ENCODE results near the gene METTL6.
"Not testable (repeated sequence)": the region's sequence is repeated elsewhere in the genome, so short reads cannot be mapped to it uniquely, and the experiment has no call there.

The METTL6 gene

DNA sequence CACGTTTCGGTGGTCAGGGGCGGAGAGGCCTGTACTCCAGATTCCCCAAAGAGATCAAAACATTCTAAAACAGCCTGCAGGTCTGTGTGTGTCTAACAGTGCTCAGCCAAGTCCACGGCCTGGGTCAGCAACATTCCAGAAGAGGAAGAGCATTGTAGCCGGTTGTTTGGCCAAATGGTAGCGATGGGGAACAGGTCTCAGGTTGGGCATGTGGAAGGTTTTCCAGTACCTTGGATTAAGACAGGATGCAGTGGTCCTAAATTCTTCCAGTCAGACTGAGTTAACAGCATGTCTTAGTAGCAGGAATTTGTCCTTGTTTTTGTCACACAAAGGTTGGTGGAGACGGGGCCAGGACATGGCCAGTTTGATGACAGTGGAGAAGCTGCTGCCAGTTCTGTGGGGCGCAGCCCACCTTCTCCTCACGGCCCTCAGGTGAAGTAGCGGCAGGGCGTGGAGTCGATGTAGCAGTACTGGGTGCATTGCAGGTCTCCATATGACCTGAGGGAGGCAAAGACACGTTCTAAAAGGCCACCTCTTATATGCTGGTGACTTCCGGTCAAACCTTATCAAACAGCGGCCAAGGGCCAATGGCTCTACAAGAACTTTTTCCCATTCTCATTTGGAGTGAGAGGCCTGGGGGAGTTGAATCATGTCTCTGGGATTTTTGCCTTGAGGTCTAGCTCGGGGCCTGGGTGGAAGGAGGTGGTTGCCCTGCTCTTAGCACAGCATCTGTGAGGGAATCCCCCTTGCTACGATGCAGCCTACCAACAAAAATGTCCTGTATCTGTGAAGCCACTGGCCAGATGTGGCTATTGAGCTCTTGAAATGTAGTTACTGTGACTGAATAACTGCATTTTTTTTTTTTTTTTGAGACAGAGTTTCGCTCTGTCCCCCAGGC, 24.1 kb upstream of the METTL6 start:
- DNase-seq (ENCODE audit: low spot score) = no peak

DNA sequence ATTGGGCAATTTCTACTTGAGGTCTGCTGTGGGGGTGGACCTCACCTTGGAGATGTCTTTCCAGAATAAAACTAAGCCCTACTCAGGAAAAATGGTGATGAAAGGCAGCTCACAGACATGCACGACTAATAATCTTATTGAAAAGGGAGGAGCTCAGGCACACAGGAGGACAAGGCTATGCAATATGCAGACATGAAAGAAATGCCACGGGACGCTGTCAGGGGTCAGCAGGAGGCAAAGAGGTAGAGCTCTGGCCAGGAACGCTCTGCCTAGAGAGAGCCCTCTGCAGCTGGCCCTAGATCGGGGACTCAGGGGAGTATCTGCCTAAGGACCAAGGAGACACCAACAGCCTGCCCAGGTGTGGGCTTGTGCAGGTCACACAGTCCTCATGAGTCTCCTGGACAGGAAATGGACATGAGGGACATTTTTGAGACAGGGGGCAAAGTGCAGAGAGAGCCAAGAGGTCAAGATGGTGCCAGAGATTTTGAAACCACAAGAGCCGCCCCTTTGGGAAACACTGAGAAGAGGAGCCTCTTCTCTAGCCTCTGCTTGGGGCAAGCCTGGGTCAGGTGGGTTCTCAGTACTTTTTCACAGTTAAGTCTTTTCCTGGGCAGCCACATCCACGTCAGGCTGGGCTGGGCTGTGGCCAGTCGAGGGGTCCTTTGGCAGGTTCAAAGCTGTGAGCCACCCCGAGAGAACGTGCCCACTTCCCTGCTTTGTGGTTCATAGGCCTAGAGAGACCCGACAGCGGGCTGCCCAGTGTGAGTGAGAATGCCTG, 23.3 kb upstream of the METTL6 start:
- DNase-seq (ENCODE audit: low spot score) = no peak

DNA sequence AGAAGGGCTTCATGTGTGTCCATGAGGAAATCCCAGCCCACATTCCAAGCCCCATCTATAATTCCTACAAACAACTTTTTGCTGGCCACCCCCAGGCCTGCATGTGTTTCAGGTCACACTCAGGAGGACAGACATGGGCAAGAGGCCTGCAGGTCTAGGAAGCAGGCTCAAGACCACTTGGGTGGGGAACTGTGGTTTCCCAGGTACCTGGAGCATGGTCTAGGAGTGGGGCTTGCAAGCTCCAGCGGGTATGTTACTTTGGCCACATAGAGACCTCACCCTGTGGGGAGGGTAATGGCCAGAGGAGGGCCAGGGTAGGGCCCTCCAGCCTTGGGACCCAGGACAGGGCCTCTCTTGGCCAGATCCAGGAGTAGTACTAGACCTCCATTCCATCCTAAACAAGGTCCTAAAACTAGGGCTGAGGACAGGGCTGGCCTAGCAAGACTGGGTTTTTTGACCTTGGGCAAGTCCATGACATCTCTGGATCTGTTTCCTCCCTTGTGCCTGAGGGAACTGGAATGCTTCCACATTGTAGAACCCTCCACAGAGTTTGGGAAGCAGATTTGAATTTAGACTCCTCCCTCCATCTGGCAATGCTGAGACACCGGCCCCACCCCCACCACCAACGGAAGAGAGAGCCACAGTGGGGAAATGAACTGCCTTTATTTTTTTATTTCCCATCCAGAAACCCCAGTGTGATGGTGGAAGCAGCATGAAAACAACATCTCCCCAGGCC, 22.3 kb upstream of the METTL6 start:
- DNase-seq (ENCODE audit: low spot score) = no peak

DNA sequence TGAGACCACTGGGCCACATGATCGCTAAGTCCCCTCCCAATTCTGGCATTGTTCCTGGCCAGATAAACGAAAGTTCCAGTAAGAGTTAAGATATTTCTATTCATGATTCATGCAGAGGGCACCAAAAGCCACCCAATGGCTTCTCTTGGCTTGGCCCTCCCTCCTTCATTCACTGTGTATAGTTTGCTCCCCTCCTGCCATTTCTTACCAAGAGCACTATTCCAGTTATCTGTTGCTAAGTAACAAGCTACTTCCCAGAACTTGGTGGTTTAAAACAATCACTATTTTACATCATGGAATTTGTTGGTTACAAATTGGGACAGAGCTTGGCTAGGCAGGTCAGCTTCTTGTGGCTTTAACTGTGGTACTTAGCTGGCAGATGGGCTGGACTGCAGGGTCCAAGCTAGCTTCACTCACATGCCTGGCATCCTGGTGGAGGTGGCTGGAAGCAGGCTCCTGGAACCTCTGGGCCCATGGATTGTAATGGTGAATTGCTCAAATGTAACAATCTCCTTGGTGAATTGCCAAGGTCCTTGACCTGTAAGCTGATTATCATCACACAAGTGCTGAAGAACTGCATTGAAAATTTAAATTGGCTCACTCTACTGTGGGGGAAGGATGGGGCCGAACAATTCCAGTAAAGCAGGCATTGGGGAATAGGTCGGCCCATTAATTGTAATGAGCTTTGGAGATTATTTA, 16.6 kb upstream of the METTL6 start:
- no peak for DNase-seq (ENCODE audit: low spot score)

DNA sequence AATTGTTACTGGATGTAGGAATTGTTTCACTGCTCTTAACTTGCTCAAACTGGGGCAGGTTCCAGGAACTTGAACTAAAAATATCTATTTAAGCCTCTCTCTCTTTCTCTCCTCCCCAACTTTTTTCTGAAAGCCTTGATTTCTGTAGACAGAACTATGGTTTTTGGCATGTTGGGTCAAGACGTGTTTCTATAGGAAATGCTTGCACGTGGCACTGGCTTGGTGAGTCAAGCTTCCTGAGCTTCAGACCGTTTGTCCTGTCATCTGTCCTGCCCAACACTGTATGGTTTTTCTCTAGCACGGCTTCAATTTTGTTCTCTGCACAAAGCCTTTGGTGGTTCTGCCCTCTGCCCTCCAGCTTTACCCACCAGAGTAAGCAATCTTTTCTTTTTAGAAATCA, 13.5 kb upstream of the METTL6 start:
- DNase-seq (ENCODE audit: low spot score) = no peak

DNA sequence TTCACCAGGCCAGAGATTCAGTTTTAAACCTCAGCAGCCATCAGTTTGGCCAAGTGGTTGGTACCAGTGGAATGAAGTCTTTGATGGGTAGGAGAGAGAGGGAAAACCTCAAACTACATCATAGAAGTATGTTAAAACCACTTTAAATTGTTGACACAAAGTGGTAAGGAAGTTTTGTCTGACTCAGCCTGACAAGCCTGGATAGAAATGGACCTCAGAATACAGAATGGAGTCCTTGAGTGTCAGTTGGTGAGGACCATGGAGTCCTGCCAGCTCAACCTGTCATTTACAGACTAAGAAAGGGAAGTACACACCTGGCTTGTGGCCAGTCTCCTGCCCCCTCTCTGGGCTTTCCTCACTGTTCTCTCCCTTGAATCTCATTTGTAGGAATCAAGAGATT, 12.1 kb upstream of the METTL6 start:
- no peak for DNase-seq (ENCODE audit: low spot score)

DNA sequence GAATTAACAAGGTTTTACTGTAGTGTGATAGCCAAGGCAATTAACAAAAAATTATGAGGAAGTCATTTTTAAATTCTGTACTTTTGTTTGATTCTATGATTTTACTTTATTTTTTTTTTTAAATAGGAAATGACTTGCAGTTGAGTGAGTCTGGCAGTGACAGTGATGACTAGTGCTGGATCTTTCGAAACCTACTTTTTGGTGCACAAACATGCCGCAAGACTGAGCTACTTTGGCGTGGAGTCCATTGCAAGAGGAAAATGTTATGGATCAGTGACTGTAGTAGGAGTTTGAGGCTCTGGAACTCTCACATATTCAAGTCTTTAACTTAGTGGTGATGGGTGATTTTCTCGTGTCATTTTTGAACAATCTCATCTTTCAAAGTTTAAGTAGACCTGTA, 11.6 kb upstream of the METTL6 start:
- DNase-seq (ENCODE audit: low spot score) = no peak

DNA sequence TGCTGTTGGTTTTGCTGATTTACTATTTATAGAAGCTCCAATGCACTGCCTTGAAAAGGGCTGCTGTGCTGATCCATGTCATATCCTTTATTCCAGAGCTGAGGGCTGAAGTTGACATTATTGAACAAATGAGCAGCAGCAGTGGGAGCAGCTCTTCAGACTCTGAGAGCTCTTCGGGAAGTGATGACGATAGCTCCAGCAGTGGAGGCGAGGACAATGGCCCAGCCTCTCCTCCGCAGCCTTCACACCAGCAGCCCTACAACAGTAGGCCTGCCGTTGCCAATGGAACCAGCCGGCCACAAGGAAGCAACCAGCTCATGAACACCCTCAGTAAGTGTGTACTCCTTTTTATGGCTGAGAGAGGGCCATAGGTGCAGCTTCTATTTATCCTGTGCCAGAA, 8.9 kb upstream of the METTL6 start:
- DNase-seq (ENCODE audit: low spot score) = no peak

DNA sequence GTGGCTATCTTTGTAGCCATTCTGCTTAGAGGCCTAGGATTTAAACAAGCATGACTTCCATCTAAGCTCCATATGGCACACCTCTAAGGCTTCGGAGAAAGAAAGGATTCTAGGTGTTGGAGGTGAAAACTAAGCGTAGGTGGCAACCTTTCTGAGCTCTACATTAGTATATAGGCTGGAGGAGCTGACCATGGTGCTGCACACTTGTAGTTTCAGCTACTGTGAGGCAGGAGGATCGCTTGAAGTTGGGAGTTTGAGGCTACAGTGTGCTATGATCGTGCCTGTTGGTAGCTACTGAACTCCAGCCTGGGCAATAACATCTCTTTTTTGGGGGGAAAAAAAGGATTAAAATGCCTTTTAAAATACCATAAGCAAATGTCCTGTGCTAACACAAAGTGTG, 7.4 kb upstream of the METTL6 start:
- DNase-seq (ENCODE audit: low spot score) = no peak

DNA sequence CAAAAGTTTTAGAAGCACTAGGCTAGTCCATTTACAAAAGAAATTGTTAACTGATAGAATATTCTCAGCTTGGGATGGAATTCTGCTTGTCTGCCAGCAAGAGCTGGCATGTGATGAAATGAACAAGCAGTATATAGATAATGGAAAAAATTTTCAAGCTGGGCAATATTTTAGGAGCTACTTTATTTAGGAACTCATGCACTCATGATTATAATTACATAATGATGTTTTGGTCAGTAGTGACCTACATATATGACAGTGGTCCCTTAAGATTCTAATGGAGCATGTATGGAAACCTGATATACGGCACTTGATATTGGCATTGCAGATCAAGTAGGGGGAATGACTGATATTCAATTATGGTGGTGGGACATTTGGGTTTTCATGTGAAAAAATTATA, 6.2 kb upstream of the METTL6 start:
- no peak for DNase-seq (ENCODE audit: low spot score)

DNA sequence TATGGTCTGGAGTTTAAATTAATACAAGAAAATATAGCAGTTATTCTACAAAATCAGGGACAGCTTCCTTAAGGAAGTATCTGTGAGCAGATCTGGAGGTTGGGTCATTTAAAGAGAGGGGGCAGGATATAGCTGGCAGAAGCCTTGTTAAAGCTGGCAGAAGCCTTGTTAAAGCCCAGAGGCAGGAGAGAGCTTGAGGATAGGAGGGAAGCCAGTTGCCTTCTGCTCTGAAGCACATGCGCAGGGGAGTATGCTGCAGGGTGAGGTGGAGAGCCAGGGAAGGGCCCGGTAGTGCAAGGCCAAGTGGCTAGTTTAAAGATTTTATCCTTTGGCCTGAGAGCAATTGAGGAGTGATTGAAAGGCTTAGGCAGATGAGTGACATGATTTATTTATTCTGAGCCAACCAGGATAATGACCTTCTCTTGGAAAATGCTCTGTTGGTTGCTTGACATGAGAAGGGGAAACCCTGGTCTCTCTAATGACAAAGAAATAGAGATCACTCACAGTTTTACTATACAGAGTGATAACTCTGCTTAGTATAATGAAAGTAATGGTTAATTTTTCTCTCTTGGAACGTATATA, 4.0 kb upstream of the METTL6 start:
- DNase-seq (ENCODE audit: low spot score) = no peak

DNA sequence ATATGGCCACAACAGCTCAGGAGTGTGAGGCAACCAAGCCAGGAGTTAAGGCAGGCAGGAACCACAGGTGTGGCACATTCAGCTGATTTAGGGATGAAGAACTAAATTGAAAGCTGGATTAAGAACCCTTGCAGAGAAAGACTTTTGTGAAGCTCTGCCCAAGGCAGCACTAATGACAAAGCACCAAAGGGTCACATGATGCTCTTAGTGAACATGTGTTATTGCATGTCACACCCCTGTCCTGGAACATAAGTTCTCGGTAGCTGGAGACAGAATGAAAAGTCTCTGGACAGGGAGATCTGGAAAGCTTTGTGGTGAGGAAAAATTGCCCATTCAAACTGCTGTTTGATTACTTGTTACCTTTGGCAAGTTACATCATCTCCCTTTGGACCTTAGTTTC, 3.3 kb upstream of the METTL6 start:
- no peak for DNase-seq (ENCODE audit: low spot score)

DNA sequence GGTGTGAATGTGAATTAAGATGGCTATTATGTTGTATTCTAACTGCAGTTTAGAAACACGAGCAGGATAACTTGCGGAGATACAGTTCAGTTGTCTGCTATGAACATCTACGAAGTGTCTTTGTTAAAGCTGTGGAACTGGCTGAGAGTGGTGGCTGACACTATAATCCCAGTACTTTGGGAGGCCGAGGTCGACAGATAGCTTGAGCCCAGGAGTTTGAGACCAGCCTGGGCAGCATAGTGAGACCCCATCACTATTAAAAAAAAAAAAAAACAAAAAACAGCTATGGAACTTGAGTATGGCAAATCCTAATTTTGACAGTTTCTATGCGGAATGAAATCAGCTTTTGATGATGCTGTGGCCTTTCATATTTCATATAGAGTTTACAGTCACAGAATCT, 1.7 kb upstream of the METTL6 start:
- no peak for DNase-seq (ENCODE audit: low spot score)

DNA sequence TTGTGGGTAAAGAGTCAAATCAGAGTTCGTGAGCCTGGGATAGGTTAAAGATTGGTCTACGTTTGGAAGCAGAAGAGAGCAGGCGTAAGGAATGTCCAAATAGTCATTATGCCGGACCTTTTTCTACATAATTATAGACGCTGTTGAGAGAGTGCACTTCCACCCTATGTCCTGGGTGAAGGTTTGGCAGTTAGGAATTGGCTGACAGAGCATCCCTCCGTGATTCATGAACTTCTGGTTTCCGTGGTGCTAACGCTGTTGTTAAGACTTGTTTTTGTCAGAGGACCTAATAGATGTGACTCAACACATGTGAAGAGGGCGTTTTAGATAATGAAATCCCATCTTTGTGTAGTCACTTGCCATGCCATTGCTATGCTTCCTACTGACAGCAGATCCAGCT, 1.2 kb upstream of the METTL6 start:
- peak; percentile 16 for DNase-seq (ENCODE audit: low spot score)

DNA sequence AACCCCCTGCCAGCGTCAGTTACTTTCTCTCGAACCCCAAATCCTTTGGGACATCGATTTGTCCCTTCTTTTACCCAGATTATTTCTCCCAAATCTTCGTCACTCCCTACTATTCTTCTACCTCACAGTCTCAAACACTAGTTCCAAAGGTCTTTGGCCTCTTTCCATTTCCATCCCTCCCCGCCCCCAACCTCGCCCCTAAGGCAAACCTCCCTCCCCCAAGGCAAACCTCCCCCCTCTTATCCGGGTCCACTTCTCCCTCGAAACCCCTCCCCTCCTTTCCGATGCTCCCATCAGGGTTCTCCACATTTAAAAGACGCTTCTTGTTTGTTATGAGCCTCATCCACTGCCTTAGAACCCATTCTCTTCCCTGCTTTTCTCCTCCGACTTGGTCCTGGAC, 637 bp upstream of the METTL6 start:
- DNase-seq (ENCODE audit: low spot score) = no peak

DNA sequence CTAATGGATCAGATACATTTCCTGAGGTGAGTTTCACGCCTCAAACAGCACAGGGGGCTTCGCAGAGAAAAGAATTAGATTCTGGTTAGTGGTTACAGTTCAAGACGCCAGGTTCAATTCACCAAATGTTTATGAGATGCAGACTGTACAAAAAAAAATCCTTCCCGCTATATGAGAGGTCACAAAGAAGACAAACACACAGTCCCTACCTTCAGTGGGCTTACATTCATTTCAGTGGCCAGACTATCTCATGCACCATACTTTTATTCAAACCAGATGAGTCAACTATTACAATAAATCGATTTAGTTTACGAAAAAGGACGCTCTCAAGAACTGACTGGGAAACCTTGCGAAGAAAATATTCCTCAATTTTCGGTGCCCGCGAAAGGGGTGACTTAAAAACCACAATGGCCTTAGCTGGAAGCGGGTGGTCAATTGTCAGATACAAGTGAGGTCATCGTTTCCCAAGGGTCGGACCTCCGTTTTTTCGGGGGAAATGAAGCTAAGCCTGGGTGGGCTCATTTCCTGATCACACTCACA, 695 bp downstream of the METTL6 start:
- no peak for DNase-seq (ENCODE audit: low spot score)

DNA sequence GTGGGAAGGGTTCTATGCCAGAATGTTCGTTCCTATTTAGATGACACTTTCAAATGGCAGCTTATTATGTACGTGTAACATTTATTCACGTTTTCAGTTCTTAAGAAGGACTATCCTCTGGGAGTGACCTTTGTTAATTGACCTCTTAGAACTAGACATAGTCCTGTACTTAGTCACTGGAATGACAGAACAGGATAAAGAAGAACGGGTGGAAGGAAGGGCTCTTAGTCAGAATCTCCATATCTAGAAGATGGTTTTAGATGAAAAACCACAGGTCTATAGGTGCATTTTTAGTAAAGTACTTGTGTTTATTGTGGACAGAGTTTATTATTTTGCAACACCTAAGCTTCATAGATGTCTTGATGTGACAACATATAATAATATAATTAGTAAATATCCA, 6.5 kb downstream of the METTL6 start:
- DNase-seq (ENCODE audit: low spot score) = no peak

DNA sequence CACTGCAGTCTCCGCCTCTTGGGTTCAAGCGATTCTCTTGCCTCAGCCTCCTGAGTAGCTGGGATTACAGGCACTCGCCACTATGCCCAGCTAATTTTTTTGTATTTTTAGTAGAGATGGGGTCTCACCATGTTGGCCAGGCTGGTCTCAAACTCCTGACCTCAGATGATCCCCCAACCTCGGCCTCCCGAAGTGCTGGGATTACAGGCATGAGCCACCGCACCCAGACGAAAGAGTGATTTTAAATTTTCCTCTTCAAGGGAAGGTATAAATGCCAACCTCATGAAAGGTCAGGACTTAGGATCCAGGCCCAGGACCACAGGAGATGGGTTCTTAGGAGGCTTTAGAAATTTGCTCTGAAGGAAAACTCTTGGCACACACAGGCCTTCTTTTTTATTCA, 16.4 kb downstream of the METTL6 start:
- DNase-seq (ENCODE audit: low spot score) = not testable (repeated sequence)

DNA sequence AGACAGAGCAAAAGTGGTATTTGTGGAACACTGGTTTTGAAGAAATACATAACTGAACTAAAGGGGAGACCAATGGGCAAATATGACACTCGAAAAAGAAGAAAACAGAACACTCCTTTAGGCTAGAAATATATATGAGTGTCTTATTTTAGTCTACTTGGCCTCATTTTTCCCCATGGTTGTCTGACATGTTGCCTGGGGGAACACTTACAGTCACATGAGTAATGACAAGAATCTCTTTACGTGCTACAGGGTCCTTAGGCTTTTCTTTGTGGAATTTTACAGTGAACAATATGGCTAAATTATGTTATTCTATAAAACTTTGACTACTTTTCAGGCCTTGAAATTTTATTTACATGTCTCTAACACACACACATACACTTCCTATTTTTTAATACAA, 17.6 kb downstream of the METTL6 start:
- no peak for DNase-seq (ENCODE audit: low spot score)

DNA sequence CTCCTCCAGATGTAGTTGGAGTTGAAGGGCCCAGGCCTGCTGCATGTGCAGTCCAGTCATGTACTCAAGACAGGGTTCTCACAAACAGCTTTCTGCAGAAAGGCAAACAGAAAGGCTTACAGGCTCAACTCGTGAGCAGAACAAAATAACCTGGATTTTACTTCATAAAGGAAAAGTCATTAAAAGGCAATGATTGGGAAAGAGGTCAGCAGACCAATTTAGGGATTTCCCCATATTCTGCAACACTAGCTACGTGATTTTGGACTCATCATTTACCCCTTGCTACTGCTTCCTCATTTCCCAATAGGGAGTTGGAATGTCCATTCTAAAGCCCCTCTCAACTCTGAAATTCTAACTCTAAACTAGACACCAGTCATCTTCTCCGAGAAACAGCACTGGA, 18.1 kb downstream of the METTL6 start:
- no peak for DNase-seq (ENCODE audit: low spot score)

DNA sequence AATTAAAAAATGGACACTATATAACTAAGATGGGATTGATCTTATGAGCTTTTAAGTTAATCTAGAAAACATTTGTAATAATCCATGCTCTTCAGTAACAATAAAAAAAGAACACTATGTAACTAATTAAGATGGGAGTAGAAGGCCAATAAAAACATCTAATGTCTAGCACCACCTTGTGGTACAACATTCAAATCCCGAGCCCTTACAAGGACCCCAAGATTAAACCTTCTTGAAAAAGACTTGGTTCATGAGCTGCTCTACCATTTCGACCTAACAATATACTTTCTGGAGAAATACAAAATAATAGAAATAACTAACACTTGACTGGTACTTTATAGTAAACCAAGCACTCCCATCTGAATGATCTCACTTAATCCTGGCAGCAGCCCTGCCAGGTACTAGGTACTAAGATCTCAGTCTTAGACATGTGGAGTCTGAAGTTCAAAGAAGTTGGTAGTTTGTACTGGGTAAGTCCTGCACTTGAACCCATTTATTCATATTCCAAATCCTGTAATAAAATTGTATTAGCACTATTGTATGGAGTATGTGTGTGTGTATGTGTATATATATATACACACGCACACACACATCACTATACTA, 21.8 kb downstream of the METTL6 start:
- DNase-seq (ENCODE audit: low spot score) = peak; percentile 58
